GM23338 (cell line): ENCODE measurements around the gene SERPINA6.

Experiments
- CREB1 ChIP-seq: fragments of 250-450 bp; sonication (Bioruptor Pico); IDR thresholded peaks from 2 replicates; pipeline ENCODE4 v1.5.0; 2020; ENCODE audit warnings: low read depth, mild to moderate bottlenecking, moderate library complexity
- EZH2 ChIP-seq: fragments of 200-600 bp; sonication (generic); IDR thresholded peaks from one replicate; pipeline ENCODE4 v1.8.0; 2017; ENCODE audit warnings: antibody characterized with exemption, mild to moderate bottlenecking, low read depth; ENCODE audit not compliant: unreplicated experiment
- EZH2phosphoT487 ChIP-seq: fragments of 200-600 bp; sonication (generic); IDR thresholded peaks from one replicate; pipeline ENCODE4 v1.8.1; 2018; ENCODE audit warnings: antibody characterized with exemption; ENCODE audit not compliant: unreplicated experiment
- JUNB ChIP-seq: IDR thresholded peaks from one replicate; pipeline ENCODE4 v1.6.1; 2016; ENCODE audit warnings: antibody characterized with exemption; ENCODE audit not compliant: unreplicated experiment
- NANOG ChIP-seq: IDR thresholded peaks from 2 replicates; pipeline ENCODE4 v1.6.1; 2016; ENCODE audit warnings: antibody characterized with exemption, borderline replicate concordance
- POLR2AphosphoS5 ChIP-seq: IDR thresholded peaks from 2 replicates; pipeline ENCODE4 v1.6.1; 2016; ENCODE audit warnings: antibody characterized with exemption, low read depth
- REST ChIP-seq: IDR thresholded peaks from one replicate; pipeline ENCODE4 v1.6.1; 2018; ENCODE audit warnings: antibody characterized with exemption; ENCODE audit not compliant: unreplicated experiment
- STAT1 ChIP-seq: IDR thresholded peaks from one replicate; pipeline ENCODE4 v1.6.1; 2016; ENCODE audit warnings: antibody characterized with exemption; ENCODE audit not compliant: unreplicated experiment
- ZNF114 ChIP-seq: fragments of 250-450 bp; sonication (Bioruptor Pico); IDR thresholded peaks from 2 replicates; pipeline ENCODE4 v1.5.0; 2020; ENCODE audit warnings: mild to moderate bottlenecking, moderate library complexity
- ZNF331 ChIP-seq: fragments of 250-450 bp; sonication (Bioruptor Pico); IDR thresholded peaks from 2 replicates; pipeline ENCODE4 v1.5.0; 2020; ENCODE audit warnings: low read depth, mild to moderate bottlenecking, moderate library complexity
- TF ChIP-seq, protein P1 (sequence below), 2 experiments: fragments of 200-600 bp in 1 of 2; sonication (generic) in 1 of 2; conservative IDR thresholded peaks; 2 replicates each; pipeline versions ENCODE4 v1.5.1 to v1.6.1; 2016 to 2017; ENCODE audit warnings: antibody characterized with exemption in 2 of 2, low read depth in 2 of 2, mild to moderate bottlenecking in 2 of 2, moderate library complexity in 1 of 2
- TF ChIP-seq, protein P2 (sequence below): fragments of 250-450 bp; sonication (Bioruptor Pico); IDR thresholded peaks from 2 replicates; pipeline ENCODE4 v1.5.0; 2020; ENCODE audit warnings: mild to moderate bottlenecking, moderate library complexity

- TF ChIP-seq, protein P1, sequence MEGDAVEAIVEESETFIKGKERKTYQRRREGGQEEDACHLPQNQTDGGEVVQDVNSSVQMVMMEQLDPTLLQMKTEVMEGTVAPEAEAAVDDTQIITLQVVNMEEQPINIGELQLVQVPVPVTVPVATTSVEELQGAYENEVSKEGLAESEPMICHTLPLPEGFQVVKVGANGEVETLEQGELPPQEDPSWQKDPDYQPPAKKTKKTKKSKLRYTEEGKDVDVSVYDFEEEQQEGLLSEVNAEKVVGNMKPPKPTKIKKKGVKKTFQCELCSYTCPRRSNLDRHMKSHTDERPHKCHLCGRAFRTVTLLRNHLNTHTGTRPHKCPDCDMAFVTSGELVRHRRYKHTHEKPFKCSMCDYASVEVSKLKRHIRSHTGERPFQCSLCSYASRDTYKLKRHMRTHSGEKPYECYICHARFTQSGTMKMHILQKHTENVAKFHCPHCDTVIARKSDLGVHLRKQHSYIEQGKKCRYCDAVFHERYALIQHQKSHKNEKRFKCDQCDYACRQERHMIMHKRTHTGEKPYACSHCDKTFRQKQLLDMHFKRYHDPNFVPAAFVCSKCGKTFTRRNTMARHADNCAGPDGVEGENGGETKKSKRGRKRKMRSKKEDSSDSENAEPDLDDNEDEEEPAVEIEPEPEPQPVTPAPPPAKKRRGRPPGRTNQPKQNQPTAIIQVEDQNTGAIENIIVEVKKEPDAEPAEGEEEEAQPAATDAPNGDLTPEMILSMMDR (conservative IDR thresholded peaks at IDR 0.05; ENCODE audit: low read depth in 2 of 2), result no peak
- TF ChIP-seq POLR2AphosphoS5 (no peak), JUNB (no peak), EZH2phosphoT487 (no peak), EZH2 (no peak), REST (no peak), CREB1 (CRISPR knock-in tag) (no peak), ZNF331 (CRISPR knock-in tag) (no peak), NANOG (no peak), STAT1 (no peak), ZNF114 (no peak)
- TF ChIP-seq, protein P2, sequence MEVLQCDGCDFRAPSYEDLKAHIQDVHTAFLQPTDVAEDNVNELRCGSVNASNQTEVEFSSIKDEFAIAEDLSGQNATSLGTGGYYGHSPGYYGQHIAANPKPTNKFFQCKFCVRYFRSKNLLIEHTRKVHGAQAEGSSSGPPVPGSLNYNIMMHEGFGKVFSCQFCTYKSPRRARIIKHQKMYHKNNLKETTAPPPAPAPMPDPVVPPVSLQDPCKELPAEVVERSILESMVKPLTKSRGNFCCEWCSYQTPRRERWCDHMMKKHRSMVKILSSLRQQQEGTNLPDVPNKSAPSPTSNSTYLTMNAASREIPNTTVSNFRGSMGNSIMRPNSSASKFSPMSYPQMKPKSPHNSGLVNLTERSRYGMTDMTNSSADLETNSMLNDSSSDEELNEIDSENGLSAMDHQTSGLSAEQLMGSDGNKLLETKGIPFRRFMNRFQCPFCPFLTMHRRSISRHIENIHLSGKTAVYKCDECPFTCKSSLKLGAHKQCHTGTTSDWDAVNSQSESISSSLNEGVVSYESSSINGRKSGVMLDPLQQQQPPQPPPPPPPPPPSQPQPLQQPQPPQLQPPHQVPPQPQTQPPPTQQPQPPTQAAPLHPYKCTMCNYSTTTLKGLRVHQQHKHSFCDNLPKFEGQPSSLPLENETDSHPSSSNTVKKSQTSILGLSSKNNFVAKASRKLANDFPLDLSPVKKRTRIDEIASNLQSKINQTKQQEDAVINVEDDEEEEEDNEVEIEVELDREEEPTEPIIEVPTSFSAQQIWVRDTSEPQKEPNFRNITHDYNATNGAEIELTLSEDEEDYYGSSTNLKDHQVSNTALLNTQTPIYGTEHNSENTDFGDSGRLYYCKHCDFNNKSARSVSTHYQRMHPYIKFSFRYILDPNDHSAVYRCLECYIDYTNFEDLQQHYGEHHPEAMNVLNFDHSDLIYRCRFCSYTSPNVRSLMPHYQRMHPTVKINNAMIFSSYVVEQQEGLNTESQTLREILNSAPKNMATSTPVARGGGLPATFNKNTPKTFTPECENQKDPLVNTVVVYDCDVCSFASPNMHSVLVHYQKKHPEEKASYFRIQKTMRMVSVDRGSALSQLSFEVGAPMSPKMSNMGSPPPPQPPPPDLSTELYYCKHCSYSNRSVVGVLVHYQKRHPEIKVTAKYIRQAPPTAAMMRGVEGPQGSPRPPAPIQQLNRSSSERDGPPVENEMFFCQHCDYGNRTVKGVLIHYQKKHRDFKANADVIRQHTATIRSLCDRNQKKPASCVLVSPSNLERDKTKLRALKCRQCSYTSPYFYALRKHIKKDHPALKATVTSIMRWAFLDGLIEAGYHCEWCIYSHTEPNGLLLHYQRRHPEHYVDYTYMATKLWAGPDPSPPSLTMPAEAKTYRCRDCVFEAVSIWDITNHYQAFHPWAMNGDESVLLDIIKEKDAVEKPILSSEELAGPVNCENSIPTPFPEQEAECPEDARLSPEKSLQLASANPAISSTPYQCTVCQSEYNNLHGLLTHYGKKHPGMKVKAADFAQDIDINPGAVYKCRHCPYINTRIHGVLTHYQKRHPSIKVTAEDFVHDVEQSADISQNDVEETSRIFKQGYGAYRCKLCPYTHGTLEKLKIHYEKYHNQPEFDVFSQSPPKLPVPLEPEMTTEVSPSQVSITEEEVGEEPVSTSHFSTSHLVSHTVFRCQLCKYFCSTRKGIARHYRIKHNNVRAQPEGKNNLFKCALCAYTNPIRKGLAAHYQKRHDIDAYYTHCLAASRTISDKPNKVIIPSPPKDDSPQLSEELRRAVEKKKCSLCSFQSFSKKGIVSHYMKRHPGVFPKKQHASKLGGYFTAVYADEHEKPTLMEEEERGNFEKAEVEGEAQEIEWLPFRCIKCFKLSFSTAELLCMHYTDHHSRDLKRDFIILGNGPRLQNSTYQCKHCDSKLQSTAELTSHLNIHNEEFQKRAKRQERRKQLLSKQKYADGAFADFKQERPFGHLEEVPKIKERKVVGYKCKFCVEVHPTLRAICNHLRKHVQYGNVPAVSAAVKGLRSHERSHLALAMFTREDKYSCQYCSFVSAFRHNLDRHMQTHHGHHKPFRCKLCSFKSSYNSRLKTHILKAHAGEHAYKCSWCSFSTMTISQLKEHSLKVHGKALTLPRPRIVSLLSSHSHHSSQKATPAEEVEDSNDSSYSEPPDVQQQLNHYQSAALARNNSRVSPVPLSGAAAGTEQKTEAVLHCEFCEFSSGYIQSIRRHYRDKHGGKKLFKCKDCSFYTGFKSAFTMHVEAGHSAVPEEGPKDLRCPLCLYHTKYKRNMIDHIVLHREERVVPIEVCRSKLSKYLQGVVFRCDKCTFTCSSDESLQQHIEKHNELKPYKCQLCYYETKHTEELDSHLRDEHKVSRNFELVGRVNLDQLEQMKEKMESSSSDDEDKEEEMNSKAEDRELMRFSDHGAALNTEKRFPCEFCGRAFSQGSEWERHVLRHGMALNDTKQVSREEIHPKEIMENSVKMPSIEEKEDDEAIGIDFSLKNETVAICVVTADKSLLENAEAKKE, result no peak
Observed at GRCh38 chr14:94269156-94269555, 54.0 kb downstream of the SERPINA6 start.
